Hippocampal formation (tissue), 2 donors: ENCODE data around the gene ARF5.

Source experiments
- DNase-seq, 2 donors: peaks; one replicate each; lab custom pipeline; 2025; lab: John Stamatoyannopoulos, UW

The ARF5 gene

DNA sequence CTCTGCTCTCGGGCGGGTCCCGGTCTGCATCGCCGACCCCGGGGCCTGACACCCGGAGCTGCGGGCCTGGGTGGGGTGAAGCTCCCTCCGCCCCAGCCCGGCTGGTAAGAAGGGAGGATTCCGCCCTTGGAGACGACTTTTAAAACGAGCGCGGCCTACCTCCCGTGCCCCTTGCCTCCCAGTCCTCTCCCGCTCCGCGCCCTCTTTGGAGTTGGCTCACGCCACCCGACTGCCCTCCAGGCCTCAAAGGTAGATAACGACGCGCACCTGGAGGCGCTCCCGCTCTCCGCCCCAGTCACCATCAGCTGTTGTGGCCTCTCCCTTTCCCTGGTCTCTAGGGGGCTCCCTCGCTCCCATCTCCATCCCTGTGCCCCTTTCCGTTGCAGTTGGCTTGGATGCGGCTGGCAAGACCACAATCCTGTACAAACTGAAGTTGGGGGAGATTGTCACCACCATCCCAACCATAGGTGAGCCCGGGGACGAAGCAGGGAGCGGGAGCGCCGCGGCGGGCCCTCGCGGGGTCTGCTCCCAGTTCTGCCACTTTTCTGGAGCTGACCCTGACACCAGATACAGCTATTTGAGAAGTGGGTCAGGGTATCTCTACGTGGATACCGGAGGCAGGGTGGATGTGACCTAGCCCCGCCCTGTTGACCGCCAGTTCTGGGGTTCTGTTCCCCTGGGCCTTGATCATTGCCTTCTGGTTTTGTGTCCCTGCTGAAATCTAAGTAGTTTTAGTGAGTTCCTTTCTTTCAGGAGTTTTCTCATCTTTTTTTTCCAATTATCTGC, 679 bp downstream of the ARF5 start:
- DNase-seq = peak; percentile 24 to 28

GRCh38 chr7:127589896-127590295, 1.7 kb downstream of the ARF5 start:
- DNase-seq = no peak

- no peak for DNase-seq
These were observed 3.0 kb downstream of the ARF5 start for GRCh38 chr7:127591189-127591588.

DNA sequence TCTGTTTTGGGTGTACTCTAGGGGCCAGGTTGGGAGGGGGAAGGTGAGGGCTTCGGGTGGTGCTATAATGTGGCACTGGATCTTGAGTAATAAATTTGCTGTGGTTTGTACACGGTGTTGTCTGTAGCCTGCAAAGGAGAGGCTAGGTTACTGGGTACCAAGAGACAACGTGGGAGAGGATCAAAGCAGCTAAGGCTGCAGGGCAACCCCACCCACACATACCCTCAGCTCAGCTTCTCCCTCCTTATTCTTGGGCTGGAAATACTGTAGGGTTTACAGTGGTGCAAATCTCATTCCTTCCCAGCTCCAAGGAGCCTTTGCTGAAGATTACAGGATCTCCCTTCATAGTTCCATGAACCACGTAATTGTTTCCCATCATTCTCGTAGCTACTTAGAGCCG, 3.4 kb downstream of the ARF5 start:
- DNase-seq = no peak

GRCh38 chr7:127592550-127592949, 4.3 kb downstream of the ARF5 start:
- no peak for DNase-seq

- DNase-seq = peak in 1 of 2 donors; percentile 29
These were observed 6.3 kb downstream of the ARF5 start for GRCh38 chr7:127594490-127594889.

- DNase-seq = no peak
These were observed 7.5 kb downstream of the ARF5 start for GRCh38 chr7:127595737-127596136.

DNA sequence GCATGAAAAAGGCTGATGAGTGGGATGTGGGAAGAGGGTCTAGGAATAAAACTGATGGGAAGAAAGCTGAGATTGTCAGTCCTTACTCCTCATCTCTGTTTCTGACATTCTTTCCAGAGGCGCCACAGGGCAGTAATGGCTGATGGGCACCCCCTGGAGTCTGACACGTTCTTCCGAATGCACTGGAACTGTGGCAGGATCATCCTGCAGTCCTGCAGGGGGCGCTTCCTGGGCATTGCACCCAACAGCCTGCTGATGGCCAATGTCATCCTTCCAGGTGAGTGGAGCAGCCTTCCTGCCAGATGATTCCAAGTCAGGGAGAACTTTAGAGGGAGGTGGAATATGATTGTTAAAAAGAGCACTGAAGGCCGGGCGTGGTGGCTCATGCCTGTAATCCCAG, 10.1 kb downstream of the ARF5 start:
- no peak for DNase-seq

DNA sequence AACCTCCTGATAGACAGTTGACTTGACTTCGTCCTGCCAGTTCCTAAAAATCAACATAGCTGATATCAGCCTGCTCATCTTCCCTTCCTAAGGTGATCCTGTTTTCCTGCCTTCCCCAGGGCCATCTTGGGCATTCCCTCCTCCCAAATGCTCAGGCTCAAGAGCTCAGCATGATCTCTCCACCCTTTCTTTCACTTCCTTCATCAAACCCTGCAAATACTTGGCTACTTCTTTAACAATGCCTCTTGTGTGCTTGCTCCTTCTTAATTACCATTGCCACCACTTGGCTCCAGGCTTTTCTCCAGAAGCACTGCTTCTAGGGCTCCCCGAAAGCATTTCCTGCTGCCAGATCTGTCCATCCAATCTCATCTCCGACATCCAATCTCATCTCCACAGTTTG, 12.7 kb downstream of the ARF5 start:
- DNase-seq = no peak

DNA sequence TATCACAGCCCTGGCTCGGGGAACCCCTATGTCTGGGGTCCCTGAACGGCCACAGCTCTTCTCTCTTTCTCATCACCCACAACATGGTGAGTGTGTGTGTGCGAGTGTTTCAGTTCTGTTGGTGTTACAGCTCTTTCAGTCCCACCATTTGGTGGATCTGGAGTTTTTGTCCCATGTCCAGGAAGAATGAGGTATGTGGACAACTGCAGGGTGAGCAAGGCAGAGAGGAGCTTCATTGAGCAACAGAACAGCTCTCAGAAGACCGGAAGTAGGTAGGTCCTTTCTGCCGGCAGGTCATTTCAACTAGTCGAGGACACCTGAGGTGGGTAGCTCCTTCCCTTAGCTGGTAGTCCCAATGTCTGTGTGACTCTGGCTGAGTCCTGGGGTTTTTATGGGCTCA, 20.2 kb downstream of the ARF5 start:
- DNase-seq = no peak

- DNase-seq = no peak
These were observed 21.1 kb downstream of the ARF5 start for GRCh38 chr7:127609297-127609696.

DNA sequence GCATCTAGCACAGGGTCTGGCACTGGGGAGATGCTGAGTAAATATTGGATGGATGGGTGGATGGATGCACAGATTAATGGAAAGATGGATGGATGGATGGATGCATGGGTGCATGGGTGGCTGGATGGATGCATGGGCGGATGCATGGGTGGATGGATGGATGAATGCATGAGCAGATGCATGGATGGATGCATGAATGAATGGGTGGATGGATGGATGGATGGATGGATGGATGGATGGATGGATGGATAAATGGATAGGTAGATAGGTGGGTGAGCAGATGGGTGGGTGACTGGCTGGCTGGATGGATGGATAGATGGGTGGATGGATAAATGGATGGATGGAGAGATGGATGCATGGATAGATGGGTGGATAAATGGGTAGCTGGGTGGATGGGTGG, 24.1 kb downstream of the ARF5 start:
- DNase-seq = no peak

GRCh38 chr7:127616724-127617123, 28.5 kb downstream of the ARF5 start:
- no peak for DNase-seq

DNA sequence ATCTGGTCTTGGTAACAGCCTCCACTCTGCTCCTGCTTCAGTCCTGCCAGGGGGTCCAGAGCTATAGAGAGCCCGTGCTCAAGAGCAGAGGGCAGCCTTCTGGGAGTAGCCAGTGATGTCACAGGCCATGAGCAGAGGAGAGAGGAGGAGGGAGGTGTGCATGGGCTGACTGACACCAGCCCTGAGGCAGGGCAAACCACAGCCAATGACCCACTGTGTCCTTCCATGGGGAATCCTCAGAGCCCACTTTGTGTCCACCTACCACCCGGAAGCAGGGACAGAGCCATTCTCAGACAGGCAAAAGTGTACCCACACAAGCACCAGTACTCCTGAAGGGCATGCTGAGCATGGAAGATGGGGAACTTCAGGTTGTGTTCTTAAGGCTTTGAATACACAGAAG, 29.8 kb downstream of the ARF5 start, which contains the start of gene PAX4:
Gene PAX4 (minus strand): TSS at position 101 of the 400 bp plus-strand sequence. CDS start 2,214 bp downstream, outside the sequence.
- no peak for DNase-seq

GRCh38 chr7:127618775-127619174, 30.6 kb downstream of the ARF5 start:
- DNase-seq = no peak

- no peak for DNase-seq
These were observed 31.6 kb downstream of the ARF5 start for GRCh38 chr7:127619681-127620405.

DNA sequence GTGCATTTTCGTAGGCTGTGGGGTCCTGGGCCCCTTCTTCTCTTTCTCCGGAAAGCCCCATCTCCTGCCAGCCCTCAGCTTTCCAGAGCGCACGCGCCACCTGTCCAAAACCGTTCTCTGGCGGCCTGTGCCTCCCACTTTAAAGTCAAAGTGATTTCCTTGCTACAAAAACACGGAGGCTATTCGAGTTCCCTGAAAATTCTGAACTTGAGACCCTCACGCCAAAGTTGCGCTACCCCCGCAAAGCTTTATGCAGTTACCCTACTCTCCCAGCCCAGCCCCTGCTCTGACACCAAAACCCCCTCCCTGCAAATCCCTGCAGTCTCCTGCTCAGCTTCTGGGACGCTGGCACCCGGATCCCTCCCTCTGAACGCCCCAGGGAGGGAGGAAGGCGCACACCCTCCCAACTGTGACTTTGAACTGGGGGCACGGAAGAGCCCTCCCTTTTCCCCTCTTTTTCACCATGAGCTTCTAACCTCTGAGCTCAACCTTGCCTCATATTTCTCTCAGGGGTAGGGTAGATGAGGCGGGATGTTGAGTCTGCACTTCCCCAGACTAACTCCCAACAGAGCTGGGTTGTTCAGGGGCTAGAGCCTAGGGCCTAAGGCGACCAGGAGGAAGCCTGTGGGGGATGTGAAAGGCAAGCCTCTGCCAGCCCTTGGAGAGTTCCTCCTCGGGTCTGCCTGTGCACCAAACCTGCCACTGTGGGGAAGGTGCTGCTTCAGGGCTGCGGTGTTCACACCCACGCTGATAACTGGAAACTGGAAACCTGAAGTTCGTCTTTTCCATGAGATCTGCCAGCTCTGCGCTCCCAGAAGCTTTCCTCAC, 32.4 kb downstream of the ARF5 start:
- DNase-seq = no peak

- DNase-seq = no peak
These were observed 37.1 kb downstream of the ARF5 start for GRCh38 chr7:127625331-127625730.

DNA sequence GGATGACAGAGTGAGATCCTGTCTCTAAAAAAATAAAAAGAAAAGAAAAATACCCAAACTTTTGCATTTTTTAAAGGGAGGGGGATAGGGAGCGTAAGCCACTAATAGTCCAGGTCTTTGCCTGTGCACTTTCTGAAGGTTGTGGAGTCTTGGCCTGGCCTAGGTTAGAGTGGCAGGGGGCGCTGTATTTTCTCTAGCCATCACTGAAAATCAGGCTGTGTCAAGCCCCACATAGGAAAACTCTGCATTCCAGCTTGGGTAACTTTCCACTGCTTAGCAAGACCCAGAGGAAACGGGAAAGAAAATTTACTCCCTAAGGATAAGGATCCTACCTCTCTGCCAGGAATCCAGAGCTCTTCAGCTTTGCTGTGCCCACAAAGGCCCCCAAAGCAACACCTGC, 40.2 kb downstream of the ARF5 start:
- no peak for DNase-seq

DNA sequence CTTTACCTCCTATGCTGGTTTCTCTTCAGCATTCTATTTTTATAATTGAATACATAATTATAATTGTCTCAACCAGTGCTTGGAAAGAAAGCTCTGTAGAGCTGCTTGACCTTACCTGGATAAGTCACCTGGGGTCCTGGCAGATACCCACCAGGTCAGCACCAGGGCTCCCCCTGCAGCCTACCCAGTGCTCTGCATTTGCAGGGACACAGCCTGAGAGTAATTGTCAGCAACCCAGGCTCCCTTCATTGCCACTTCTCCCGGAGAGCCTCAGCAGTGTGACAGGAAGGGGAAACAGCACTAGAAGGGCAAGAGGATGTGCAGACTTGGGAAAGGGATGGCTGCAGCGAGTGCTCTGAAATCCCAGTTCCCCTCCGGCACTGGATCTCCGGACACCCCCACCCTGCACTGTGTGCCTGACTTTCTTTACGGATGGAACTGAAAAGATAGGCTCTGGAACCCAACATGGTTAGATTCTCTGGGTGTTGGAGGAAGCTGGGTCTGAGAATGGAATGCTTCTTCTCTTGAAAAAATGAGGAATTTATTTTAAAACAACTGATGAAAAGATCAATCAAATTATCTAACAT, 41.1 kb downstream of the ARF5 start:
- no peak for DNase-seq

DNA sequence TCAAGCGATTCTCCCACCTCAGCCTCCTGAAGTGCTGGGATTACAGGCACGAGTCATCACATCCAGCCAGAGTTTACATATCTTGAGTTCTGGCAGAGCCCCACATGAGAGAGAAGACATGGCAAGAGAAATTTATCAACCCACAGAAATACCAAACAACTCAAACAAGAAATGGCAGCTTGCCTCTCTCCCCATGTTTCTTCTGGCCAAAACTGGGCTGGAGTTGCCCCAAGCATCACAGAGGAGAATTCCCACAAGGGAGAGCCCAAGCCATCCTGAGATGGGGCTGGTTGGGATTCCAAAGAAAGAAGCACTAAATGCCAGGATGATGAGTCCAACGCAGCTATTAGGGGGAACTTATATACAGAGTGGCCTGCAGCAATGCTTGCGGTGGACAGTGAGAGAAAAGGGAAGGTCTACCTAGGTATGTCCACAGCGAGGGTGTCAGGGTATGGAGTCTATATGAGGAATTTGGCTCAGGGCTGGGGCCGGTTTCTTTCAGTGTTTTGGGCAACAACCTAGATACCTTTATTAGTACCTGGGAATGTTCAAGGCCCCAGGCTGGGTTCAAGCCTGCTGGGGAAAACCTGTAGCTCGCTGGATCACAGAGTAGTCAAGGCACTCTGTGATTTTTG, 44.2 kb downstream of the ARF5 start:
- DNase-seq = no peak
